Neural progenitor cell (in vitro differentiated cells): ENCODE results near the gene CCDC110. TPM values are rescaled to one million over a fixed set of nuclear protein-coding genes. Genes with fewer than 3 reads are reported as not detected.

Experiments used
- DNase-seq: peaks from one replicate; pipeline ENCODE4 v3.0.0-alpha.2; 2016; ENCODE audit warnings: low spot score
- H2AFZ ChIP-seq: fragments of 200-600 bp; sonication (generic); replicated peaks from 2 replicates; pipeline ENCODE4 v1.6.1; 2016; ENCODE audit warnings: antibody characterized with exemption
- H3F3A ChIP-seq: fragments of 200-600 bp; sonication (generic); 2 replicates; pipeline ENCODE4 v1.6.1; 2016; ENCODE audit warnings: antibody characterized with exemption, low read depth
- H3K27ac ChIP-seq: fragments of 200-600 bp; sonication (generic); 2 replicates; pipeline ENCODE4 v1.5.1; 2016; ENCODE audit warnings: mild to moderate bottlenecking
- H3K27me3 ChIP-seq: fragments of 200-600 bp; sonication (generic); 2 replicates; pipeline ENCODE4 v1.6.1; 2016; ENCODE audit warnings: mild to moderate bottlenecking, moderate library complexity
- H3K36me3 ChIP-seq: fragments of 200-600 bp; sonication (generic); 2 replicates; pipeline ENCODE4 v1.5.1; 2016
- H3K4me1 ChIP-seq: fragments of 200-600 bp; sonication (generic); 2 replicates; pipeline ENCODE4 v1.6.1; 2016; ENCODE audit warnings: mixed run types
- H3K4me2 ChIP-seq: fragments of 200-600 bp; sonication (generic); 2 replicates; pipeline ENCODE4 v1.6.1; 2016
- H3K4me3 ChIP-seq: fragments of 200-600 bp; sonication (generic); 2 replicates; pipeline ENCODE4 v1.5.1; 2016
- H3K79me2 ChIP-seq: fragments of 200-600 bp; sonication (generic); 2 replicates; pipeline ENCODE4 v1.6.1; 2016; ENCODE audit warnings: low read depth
- H3K9ac ChIP-seq: fragments of 200-600 bp; sonication (generic); 2 replicates; pipeline ENCODE4 v1.6.1; 2016
- H3K9me3 ChIP-seq: fragments of 200-600 bp; sonication (generic); 2 replicates; pipeline ENCODE4 v1.5.1; 2016; ENCODE audit warnings: low read depth
- H4K20me1 ChIP-seq: fragments of 200-600 bp; sonication (generic); 2 replicates; pipeline ENCODE4 v1.6.1; 2016; ENCODE audit warnings: low read depth
- H3K27ac Mint-ChIP-seq: 3 replicates; pipeline ENCODE4 v1.8.0; 2021; ENCODE audit warnings: mixed read lengths
- H3K27me3 Mint-ChIP-seq: 2 replicates; pipeline ENCODE4 v1.8.0; 2022; ENCODE audit warnings: low read depth, mild to moderate bottlenecking, inconsistent platforms, moderate library complexity, mixed read lengths; ENCODE audit not compliant: insufficient read depth
- H3K36me3 Mint-ChIP-seq: 3 replicates; pipeline ENCODE4 v1.8.0; 2021; ENCODE audit warnings: mixed read lengths
- H3K4me1 Mint-ChIP-seq: 3 replicates; pipeline ENCODE4 v1.8.0; 2021; ENCODE audit warnings: mixed read lengths
- H3K4me3 Mint-ChIP-seq: 3 replicates; pipeline ENCODE4 v1.8.0; 2021; ENCODE audit warnings: mild to moderate bottlenecking, moderate library complexity, mixed read lengths
- H3K9me3 Mint-ChIP-seq: 3 replicates; pipeline ENCODE4 v1.8.0; 2020; ENCODE audit warnings: mixed read lengths
- EZH2 ChIP-seq: fragments of 200-600 bp; sonication (generic); IDR thresholded peaks from 2 replicates; pipeline ENCODE4 v1.6.1; 2017; ENCODE audit warnings: antibody characterized with exemption, mild to moderate bottlenecking, moderate library complexity
- EZH2phosphoT487 ChIP-seq: fragments of 200-600 bp; sonication (generic); IDR thresholded peaks from 2 replicates; pipeline ENCODE4 v1.6.1; 2017; ENCODE audit warnings: antibody characterized with exemption
- small RNA-seq: library from RNA; depleted of rRNA; stranded (forward); fragments of <200 nt; gene quantifications from one replicate; pipeline ENCODE3, GENCODE V24; 2015
- total RNA-seq: library from RNA; depleted of rRNA; stranded (reverse); fragments of >200 nt; gene quantifications from 2 replicates; pipeline ENCODE4 v1.2.3, GENCODE V29; 2015; ENCODE audit warnings: low replicate concordance
- TF ChIP-seq, protein P1 (sequence below): fragments of 200-600 bp; sonication (generic); IDR thresholded peaks from 2 replicates; pipeline ENCODE4 v1.5.1; 2017; ENCODE audit warnings: antibody characterized with exemption, mild to moderate bottlenecking

Gene CCDC110
- total RNA-seq, 1 donor from 2014 or later = 2.0 TPM

DNA sequence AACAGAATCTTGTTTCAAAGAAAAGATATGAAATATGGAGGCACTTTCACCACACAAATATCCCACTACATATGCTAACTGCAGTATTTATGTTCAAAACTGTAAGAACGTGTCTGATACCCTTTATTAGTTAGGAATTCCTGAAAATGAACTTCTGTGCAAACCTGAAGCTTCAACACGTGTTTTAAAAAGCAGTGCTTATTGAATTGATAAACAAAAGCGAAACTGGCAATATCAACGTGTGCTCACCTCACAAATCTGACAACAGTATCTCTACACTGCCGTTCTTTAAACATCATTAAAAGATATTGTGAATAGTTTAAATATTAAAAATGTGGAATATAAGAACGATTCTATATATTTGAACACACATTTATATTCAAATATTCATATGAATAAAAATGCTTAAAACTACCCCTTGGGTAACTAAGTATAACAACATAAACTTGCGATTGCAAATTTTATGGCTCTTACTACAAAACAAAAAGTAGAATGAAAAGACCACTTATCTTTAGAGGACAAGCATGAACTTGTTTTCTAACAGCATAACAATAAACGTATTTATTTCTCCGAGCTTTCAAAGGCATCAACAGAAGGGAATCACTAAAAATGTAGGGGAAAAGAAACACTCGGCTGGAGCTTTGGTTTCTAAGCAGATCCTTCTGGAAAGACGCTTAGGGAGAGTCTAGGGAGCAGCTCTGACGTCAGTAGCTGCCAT is 76.1 kb downstream of the CCDC110 start, which contains the start of gene LRP2BP:
LRP2BP (minus strand) TSS at position 687 of the 718 bp plus-strand sequence. CDS start 17,738 bp downstream, outside the sequence.
- Histone ChIP-seq H3K9me3 (no peaks in the 10 kb centered on the region), H4K20me1 (no peaks in the 10 kb centered on the region), H3K27ac (peak within 1 kb of the TSS; percentile 73), H3K4me1 (peaks cover 12% of the 10 kb centered on the region), H3K4me2 (peak within 1 kb of the TSS; percentile 80), H3K27me3 (peaks cover 12% of the 10 kb centered on the region), H3K9ac (no peak within 1 kb of the TSS), H3K4me3 (peak within 1 kb of the TSS; percentile 44), H3F3A (peaks cover 38% of the 10 kb centered on the region), H3K36me3 (peaks cover 9% of the 10 kb centered on the region), H2AFZ (peak within 1 kb of the TSS; percentile 65), H3K79me2 (no peaks in the 10 kb centered on the region)
- Mint-ChIP-seq H3K36me3 (peaks cover 4% of the 10 kb centered on the region), H3K27me3 (peaks cover 5% of the 10 kb centered on the region), H3K4me3 (peak within 1 kb of the TSS; percentile 88), H3K9me3 (peaks cover 7% of the 10 kb centered on the region), H3K27ac (peak within 1 kb of the TSS; percentile 98), H3K4me1 (peaks cover 22% of the 10 kb centered on the region)
- TF ChIP-seq EZH2 (no peak), EZH2phosphoT487 (no peak)
- TF ChIP-seq, protein P1, sequence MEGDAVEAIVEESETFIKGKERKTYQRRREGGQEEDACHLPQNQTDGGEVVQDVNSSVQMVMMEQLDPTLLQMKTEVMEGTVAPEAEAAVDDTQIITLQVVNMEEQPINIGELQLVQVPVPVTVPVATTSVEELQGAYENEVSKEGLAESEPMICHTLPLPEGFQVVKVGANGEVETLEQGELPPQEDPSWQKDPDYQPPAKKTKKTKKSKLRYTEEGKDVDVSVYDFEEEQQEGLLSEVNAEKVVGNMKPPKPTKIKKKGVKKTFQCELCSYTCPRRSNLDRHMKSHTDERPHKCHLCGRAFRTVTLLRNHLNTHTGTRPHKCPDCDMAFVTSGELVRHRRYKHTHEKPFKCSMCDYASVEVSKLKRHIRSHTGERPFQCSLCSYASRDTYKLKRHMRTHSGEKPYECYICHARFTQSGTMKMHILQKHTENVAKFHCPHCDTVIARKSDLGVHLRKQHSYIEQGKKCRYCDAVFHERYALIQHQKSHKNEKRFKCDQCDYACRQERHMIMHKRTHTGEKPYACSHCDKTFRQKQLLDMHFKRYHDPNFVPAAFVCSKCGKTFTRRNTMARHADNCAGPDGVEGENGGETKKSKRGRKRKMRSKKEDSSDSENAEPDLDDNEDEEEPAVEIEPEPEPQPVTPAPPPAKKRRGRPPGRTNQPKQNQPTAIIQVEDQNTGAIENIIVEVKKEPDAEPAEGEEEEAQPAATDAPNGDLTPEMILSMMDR = no peak
- DNase-seq = no peak

Small RNA genes within 50 kb of the gene (small RNA-seq; reads per million reads assigned to genes)
- gene RF00019 = not detected

Other genes starting within 250 kb of the CCDC110 start
- gene LRP2BP, start 75.8 kb downstream of the CCDC110 start, total RNA-seq = 0.69 and 1.3 TPM in 2 replicates
- gene ANKRD37, start 74.9 kb downstream of the CCDC110 start, total RNA-seq = 12.5 and 16.3 TPM in 2 replicates
- gene UFSP2, start 45.8 kb downstream of the CCDC110 start, total RNA-seq = 43.0 and 56.9 TPM in 2 replicates
- gene PDLIM3, start 63.8 kb upstream of the CCDC110 start, total RNA-seq = 1.4 and 5.2 TPM in 2 replicates